Spleen (tissue), 7 donors: ENCODE data around the gene NMNAT3.

Source experiments
- CTCF ChIP-seq, 11 experiments: fragments of 200-600 bp in 7 of 11; fragments of 450-650 bp in 4 of 11; sonication (generic) in 4 of 11; IDR thresholded peaks in 8 of 11; conservative IDR thresholded peaks in 3 of 11; 1 replicate in 7 of 11; 2 replicates in 4 of 11; pipeline versions ENCODE4 v1.4.0 to v1.8.0; 2016 to 2021; ENCODE audit warnings: antibody characterized with exemption in 11 of 11, inconsistent platforms in 4 of 11, mild to moderate bottlenecking in 1 of 11
- POLR2A ChIP-seq, 3 donors: fragments of 450-650 bp; IDR thresholded peaks; one replicate each; pipeline ENCODE4 v1.5.1; 2017; ENCODE audit warnings: antibody characterized with exemption in 3 of 3, mild to moderate bottlenecking in 1 of 3
- donor health status: DM: no; HTN: no; CAD: no; lungs with moderate emphysema.
- donor health status: DM: no; HTN: no; CAD: no.
- donor health status: DM: no; HTN: no; CAD: no.

- TF ChIP-seq CTCF (IDR thresholded peaks at IDR 0.05 in 8 of 11, conservative IDR thresholded peaks at IDR 0.05 in 3 of 11) (no peak), POLR2A (IDR thresholded peaks at IDR 0.05) (no peak)
These were observed 21.7 kb downstream of the NMNAT3 start for GRCh38 chr3:139655909-139656595.
